Measurements from ENCODE around the gene TRIM71.

GRCh38 chr3:32844914-32845313 lies 27.1 kb downstream of the TRIM71 start:
- TF ChIP-seq TGIF2 (CRISPR knock-in tag; IDR thresholded peaks at IDR 0.05) = no peak
- TF ChIP-seq ZNF687 (CRISPR knock-in tag; IDR thresholded peaks at IDR 0.05) = no peak
- no peak for TF ChIP-seq TRIM24 (CRISPR knock-in tag; IDR thresholded peaks at IDR 0.05)
- no peak for TF ChIP-seq ZNF18 (CRISPR knock-in tag; IDR thresholded peaks at IDR 0.05; ENCODE audit: insufficient replicate concordance)
- no peak for TF ChIP-seq HMG20B (CRISPR knock-in tag; conservative IDR thresholded peaks at IDR 0.05)
- no peak for TF ChIP-seq FOXK1 (CRISPR knock-in tag; IDR thresholded peaks at IDR 0.05; ENCODE audit: borderline replicate concordance, low read depth)
- TF ChIP-seq CTCF (CRISPR knock-in tag; IDR thresholded peaks at IDR 0.05) = no peak
- TF ChIP-seq ZNF274 (CRISPR knock-in tag; IDR thresholded peaks at IDR 0.05) = no peak
- no peak for TF ChIP-seq ATF3 (CRISPR knock-in tag; IDR thresholded peaks at IDR 0.05)
- no peak for TF ChIP-seq TAF1 (CRISPR knock-in tag; IDR thresholded peaks at IDR 0.05)
- TF ChIP-seq PHF8 (CRISPR knock-in tag; IDR thresholded peaks at IDR 0.05) = no peak
- TF ChIP-seq TSC22D2 (CRISPR knock-in tag; IDR thresholded peaks at IDR 0.05; ENCODE audit: borderline replicate concordance) = no peak
- no peak for TF ChIP-seq MEIS2 (CRISPR knock-in tag; IDR thresholded peaks at IDR 0.05)
- TF ChIP-seq ZNF362 (CRISPR knock-in tag; IDR thresholded peaks at IDR 0.05; ENCODE audit: borderline replicate concordance) = no peak

Data from HepG2 (cell line).